Anterior cingulate cortex (tissue), 58 donors: ENCODE results near the gene DSP.

Experiments
- DNase-seq, 58 donors: peaks; one replicate each; lab custom pipeline; 2025; lab: John Stamatoyannopoulos, UW

The DSP gene

DNA sequence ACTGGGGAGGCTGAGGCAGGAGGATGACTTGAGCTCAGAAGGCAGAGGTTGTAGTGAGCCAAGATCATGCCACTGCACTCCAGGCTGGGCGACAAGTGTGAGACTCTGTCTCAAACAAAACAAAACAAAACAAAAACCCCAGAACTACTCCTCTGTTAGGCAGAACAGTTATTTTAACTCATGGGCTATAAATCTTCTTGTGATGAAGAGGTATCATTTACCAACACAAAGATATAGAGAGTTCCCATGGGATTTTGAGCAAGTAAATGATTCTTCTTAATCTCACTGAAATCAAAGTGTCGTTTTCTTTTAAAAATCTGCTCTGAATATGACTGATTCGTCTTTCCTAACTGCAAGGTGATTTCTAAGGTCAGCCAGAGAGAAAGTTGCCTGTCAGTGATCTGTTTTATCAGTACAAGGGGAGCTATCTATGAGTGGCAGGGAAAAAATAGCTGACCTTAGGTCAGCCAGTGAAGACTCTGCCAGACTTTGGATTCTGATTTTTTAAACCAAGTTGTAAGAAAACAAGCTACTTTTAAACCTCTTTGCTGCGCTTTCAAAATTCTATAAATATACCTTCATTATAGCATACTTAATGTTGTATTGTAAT lies 3.8 kb upstream of the DSP start:
- no peak for DNase-seq

DNA sequence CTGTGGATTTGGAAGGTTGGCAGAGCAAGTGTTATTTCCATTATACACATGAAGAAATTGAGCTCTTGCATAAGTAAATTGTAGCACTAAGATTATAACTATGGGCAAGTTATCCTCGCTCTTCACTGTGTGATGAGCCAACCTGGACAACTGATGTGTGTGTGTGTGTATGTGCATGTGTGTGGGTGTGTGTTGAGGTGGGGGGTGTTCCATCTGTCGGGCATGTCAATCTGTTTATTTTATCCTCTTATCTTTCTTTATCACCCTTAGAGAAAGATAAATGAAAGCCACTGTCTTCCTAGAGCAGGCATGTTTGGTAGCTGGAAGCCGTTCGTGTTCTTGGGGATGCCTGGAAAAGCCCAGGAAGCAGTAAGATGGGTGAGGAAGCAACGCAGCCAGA lies 3.0 kb upstream of the DSP start:
- no peak for DNase-seq

DNA sequence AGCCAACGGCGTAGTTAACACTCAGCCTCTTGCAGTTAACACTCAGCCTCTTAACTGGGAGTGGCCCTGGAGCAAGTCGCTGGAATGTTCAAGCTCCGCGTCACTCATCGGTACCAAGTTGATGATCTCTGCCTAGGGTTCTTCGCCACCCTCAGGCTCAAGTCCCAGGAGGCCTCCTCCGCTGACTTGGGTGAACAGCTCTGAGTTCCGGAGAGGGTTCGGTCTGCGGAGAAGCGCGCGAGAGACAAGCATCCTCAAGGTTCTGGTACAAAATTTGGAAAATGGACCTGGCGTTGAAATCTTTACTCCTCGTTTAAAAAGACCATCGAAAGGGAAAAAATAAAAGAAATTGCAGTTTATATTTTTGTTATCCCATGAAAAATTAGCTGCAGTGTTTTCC lies 876 bp upstream of the DSP start:
- DNase-seq: no peak

DNA sequence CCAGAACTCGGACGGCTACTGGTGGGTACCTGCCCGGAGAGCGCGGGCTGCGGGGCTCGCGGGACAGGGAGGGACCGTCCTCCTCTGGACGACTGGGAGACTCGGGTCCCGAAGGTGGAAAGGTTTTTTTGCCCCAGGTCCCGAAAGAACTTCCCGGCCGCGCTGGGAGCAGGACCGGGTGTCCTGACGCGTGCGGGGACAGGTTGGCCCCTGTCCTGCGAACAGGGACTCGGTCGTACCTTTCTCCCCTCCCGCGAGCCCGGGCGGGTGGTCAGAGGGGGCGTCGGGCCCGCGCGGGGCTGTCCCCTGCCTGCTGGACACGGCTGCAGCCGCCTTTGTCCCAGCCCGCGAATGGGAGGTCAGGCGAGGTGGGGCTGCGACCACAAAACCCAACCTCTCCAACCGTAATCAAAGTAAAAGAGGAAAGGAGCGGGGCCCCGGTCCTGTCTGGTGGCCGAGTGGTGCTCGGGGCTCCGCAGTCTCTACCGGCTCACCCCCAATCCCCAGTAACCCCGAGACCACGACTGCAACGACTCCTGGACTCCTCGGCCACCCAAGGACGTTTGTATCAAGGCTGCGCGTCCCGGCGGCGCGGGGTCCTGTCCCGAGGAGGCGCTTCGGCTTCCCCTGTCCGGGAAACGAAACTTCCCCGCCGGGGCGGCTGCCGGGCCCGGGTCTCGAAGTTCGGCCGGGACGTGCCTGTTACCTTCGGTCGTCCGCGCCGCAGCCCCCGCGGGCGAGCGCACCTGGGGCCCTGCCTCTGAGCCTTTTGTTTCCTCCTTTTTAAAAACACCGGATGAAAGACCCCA lies 798 bp downstream of the DSP start:
- DNase-seq: no peak

DNA sequence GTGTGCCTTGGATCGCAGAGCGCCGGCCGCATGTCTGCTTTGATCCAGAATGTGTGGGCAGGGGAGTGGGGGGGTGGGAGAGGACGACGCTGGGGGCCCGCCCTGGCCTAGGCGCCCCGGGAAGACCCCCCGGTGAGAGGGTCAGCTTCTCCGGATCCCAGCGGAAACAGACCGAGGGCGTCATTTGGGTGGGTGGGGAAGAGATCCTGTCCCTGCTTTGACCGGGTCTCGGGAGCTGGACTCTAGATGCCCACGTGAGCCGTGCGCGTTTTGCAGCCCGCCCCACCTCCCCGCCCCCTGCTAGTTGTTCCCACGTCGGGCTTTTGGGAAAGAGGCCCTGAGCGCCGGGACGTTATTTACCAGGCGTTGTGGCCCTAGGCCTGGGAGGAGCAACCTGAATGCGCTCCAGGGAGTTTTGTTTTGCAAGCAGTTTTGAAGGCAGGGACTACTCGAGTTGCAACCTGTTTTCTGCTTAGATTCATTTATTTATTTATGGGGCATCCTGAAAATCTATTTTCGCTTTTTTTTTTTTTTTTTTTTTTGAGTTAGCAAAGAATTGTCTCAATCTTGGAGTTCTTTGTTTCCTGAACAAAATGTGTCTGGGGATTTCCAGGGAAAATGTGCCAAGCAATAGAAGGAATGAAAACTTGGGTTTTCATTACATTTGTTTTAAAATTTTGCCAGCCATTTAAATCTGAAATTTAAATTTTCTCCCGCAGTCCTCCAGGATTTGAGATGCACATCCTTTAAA lies 1.6 kb downstream of the DSP start:
- no peak for DNase-seq

DNA sequence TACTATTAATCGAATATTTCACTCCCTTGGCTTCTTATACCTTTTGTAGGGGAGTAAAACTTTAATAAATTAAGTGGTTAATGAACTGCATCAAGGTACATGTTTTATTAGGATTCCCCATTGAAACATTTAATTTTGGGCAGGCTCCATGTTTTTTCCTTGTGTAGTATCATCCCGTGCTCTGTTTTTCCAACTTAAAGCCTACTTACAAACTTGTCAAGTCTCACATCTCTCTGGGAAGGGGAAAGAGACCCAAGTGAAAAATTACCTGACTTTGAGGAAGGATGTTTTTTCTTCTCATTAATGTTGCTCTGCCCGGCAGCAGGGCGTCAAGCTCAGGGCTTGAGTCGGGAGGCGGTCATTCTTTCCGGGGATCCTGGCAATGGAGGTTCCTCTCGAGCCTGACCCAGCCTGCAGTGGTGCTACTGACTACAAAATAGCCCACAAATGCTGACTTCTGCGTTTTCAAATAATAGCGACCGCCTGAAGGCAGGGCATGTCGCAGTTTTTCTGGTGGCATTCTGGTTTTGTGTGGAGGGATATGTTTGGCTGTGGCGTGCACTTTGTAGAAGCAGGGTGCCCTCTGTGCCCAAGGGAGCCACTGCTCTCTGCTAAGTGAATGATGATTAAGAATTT lies 2.4 kb downstream of the DSP start:
- DNase-seq: no peak

DNA sequence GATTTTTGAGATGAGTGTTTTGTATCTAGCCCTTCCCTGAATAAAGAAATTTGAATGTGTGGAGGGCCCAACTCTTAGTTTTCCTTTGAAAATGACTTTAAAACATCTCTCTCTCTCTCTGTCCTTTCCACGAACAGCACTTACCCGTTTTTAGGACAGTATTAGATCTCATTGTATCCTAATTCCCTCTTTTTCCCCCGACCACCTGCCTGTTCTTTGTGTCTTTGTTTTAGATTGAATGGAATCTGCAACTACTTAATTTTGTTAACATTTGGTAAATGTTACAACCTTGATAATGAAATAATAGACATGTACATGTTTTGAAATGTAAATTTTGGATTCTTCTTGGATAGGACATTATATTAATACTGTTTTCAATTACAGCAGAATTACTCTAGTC lies 3.1 kb downstream of the DSP start:
- no peak for DNase-seq

DNA sequence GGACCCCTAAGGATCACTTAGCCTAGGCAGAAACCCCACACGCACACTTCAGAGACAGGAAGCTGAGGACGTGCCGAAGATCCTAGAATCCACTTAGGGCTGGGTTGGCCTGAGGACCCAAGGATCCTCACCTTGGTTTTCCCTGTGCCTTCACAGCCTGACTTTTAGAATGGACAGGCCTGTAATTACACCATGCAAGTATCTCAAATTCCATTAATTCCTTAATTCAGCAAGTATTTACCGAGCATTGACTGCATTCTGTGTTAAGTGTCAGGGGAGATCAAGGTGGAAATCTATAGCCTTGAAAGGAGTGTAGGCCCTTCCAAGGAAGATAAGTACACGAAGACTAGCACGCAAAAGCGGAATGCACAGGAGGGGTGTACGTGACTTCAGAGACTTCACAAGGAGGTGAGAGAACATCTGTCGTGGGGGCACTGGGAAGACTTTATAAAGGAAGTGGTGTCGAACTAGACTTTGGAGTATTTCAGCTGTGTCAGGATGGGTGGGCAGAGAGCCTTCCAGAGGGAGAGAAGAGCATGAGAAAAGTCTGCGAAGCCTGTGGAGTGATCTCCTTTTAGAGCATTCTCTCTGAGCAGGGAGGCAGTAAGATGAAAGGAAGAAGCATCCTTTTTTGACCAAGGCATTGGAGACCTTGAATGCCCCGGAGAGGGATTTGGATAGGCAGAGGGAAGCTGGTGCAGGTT lies 4.0 kb downstream of the DSP start:
- DNase-seq: no peak

DNA sequence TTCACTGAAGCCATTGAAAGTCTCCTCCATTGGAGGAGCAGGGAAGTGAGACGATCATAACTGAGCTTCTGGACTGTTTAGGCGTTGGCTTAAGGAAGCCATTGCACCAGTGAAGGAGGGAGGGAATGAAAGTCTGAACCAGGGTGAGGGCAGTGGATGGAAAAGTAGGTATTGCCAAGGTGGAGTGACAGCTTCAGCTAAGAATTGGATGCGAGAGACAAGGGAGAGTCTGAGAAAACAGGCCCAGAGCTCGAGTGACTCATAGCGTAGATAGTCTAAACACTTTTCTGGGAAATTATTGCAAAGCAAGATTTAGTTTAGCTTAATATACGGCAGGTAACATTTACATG lies 4.5 kb downstream of the DSP start:
- DNase-seq: no peak

DNA sequence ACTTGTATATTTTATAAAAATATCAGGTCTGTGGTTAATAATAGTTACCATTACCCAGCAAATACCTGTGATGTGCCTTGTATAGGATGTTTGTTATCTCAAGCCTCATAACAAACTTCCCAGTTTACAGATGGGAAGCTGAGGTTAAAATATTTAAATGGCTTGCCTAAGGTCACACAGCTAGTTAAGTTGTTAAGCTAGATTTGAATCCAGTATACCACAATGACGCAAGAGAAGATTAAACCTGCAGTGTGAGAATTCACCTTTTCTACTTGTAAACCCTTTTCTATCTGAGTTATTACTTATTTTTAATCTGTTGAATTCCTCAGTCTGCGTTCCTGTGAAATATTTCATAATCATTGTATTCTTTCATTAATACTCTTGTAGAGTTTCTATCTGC lies 4.9 kb downstream of the DSP start:
- DNase-seq: no peak

DNA sequence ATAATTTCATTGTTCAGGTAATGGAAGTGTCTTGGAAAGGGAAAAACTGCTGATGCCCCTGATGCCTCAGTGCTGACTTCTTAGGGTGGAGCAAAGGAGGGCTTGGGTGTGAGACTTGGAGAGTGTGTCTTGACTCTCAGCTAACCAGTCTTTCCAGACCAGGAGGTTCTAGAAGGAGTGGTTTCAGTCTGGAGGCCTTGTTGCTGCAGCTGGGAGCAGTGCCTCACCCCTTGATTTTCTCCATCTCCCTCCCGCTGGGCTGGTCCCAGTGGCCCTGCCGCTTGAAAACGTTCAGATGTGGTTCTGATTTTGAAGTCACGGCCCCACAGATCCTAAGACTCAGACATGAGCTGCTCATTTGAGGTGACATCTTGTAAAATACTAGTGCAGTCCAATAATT lies 5.4 kb downstream of the DSP start:
- no peak for DNase-seq

DNA sequence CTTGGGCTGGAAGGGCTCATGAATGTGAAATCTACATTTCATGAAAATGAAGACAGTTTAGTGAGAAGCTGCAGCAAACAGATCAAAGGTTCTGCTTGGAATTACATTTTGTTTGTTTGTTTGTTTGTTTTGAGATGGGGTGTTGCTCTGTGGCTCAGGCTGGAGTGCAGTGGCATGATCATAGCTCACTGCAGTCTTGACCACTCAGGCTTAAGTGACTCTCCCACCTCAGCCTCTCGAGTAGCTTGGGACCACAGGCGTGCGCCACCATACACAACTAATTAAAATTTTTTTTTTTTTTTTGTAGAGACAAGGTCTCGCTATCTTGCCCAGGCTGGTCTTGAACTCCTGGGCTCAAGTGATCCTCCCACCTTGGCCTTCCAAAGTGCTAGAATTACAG lies 5.8 kb downstream of the DSP start:
- no peak for DNase-seq

DNA sequence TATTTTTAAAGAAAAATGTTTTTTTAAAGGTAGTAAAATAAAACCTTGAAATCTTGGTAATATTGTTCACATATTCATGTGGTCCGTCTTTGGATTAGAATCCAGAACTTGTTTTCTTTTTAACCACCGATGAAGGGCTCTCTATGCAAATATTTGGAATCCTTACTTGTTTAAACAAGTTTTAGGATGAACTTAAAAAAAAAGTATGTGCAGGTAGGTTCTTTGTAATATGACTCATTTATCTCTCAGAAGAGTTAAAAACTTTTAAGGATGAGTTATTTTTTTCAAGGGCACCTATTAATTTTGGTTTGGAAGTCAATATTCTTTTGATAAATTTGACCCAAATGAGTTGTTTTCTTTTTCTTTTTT lies 8.9 kb downstream of the DSP start:
- no peak for DNase-seq

DNA sequence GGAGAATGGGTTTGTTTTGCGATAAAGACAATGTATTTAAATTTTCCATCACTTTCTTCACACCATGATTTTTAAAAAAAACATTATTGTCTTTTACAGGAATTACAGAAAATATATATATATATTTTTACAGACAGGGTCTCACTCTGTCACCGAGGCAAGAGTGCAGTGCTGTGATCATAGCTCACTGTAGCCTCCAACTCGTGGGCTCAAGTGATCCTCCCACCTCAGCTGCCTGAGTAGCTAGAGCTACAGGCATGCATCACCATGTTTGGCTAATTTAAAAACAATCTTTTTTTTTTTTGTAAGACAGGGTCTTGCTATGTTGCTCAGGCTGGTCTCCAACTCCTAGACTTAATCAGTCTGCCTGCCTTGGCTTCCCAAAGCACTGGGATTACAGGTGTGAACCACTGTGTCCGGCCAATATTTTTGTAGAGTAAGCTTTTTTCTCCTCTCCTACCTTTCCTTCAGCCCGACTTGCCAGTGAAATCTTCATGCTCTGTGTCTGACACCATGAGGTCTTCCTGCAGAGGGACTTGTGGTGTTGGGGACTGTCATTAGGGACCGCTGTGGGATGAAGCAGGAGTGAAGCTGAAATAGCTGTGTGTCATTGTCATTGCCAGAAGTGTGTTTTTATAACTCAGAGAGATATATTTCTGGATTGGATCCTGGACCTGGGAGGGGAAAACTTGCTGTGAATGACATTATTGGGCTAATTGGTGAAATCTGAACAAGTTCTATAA lies 13.2 kb downstream of the DSP start:
- no peak for DNase-seq

DNA sequence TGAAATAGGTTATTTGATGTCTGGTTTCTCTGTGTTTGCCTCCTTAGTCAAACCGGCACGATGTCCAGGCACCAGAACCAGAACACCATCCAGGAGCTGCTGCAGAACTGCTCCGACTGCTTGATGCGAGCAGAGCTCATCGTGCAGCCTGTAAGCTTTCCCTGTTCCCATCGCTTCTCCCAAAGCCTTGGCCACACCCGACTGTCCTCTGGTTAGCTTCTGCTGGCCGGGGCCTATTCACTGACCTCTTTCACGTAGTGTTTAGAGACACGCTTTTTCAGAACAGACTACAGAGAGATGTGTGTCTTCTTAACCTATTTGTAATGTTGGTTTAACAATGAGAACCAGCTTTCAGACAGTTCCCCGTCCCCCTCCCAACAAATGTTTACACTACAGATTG lies 14.2 kb downstream of the DSP start:
- no peak for DNase-seq

DNA sequence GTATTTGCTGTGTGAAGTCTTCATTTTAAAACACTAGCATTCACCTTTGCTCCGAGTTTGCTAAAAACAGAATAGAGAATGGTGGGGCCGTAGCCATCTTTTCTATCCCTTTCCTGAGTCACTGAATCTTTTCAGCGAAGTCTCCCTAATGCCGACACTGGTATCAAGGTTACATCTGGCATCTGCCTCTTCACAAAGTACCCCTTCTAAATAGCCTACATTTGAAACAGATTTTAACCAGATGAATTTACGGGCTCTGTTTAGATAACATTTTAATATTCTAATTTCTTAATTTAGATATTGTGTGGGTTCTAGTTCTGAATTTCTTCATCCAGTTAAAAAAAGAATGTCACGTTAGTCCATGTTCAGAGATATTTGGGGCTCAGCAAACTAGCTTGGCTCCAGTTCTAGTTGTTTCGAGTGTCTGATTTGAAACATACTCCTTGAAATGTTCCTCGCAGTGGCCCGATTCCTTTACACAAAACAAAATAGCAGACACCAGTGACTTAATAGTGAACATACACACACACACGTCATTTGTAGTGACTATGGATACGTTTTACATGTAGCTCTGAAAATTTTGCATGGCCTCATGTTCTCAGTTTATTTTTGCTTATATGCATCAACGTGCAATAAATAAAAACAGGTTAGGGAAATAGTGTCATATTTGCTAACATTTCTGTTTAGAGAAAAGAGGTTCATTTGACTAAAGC lies 15.1 kb downstream of the DSP start:
- DNase-seq: no peak

DNA sequence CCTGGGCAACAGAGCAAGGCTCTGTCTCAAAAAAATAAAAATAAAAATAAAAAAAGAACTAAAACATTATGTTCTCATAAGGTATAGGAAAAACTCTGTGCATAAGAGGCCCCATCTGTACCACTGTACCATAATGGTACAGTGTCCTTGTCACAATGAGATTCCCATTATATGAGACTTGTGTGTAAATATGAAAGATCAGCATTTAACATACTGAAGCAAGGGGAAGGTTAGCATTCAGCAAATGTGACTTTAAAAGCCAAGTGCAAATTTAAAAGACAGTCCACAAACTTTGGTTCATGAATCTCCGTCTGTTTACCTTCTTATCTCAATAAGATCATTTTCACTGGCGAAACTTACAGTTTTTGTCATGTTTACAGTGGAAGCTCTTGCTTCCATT lies 16.2 kb downstream of the DSP start:
- no peak for DNase-seq

DNA sequence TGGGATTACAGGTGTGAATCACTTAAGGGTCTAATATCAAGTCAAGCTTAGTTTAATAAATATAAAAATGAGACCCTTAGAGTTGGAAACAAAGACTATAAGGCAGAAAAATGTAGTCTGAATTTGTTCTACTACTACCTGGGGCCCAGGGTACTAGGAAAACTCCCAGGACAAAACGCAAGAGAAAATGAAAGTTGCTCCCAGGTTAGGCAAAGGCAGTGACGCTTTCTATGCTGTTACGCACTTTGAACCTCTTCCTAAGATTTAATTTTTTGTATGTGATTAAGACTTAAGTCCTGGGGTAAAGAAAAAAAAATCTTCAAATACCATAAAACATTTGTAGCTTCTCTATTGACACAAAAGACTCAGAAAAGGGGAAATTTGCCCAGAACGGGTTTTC lies 17.3 kb downstream of the DSP start:
- no peak for DNase-seq

DNA sequence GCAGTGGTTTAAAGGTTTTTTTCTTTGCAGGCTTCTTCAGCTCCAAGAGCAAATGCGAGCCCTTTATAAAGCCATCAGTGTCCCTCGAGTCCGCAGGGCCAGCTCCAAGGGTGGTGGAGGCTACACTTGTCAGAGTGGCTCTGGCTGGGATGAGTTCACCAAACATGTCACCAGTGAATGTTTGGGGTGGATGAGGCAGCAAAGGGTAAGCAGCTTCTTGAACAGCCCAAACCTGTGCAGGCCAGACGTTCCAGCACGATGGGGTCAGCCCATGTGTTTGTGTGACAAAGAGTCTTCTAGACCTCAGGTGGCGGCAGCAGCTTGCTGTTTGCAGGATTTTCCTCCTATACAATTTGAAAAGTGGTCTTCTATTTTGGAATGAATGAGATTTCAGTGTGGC lies 17.7 kb downstream of the DSP start:
- DNase-seq: no peak
